Stomach (tissue), 9 donors: ENCODE data around the gene ASPG. TPM values are rescaled to one million over a fixed set of nuclear protein-coding genes. Genes with fewer than 3 reads are reported as not detected.

Experiments used
- DNase-seq, 2 donors: peaks; one replicate each; pipeline versions ENCODE4 v3.0.0 to v3.0.0-alpha.2; 2013 to 2019
- H3K27ac ChIP-seq, 5 donors: fragments of 200-600 bp in 4 of 5; sonication (generic) in 4 of 5; one replicate each; pipeline ENCODE4 v1.5.1; 2013 to 2019; ENCODE audit warnings: mild to moderate bottlenecking in 1 of 5, moderate library complexity in 1 of 5
- H3K27me3 ChIP-seq, 3 donors: fragments of 200-600 bp; sonication (generic); one replicate each; pipeline ENCODE4 v1.5.1; 2017 to 2019; ENCODE audit warnings: mixed run types in 1 of 3
- H3K36me3 ChIP-seq, 4 donors: fragments of 200-600 bp; sonication (generic); 1 replicate in 3 of 4; 2 replicates in 1 of 4; pipeline ENCODE4 v1.5.1; 2016 to 2019
- H3K4me1 ChIP-seq, 4 donors: fragments of 200-600 bp; sonication (generic); one replicate each; pipeline ENCODE4 v1.5.1; 2016 to 2019
- H3K4me3 ChIP-seq, 4 donors: fragments of 200-600 bp; sonication (generic) in 3 of 4; one replicate each; pipeline ENCODE4 v1.5.1; 2016 to 2019; ENCODE audit warnings: mild to moderate bottlenecking in 1 of 4
- H3K9me3 ChIP-seq, 4 donors: fragments of 200-600 bp; sonication (generic); one replicate each; pipeline ENCODE4 v1.5.1; 2016 to 2019
- EP300 ChIP-seq: sonication (generic); formaldehyde crosslinking; IDR thresholded peaks from one replicate; pipeline ENCODE4 v1.6.1; 2017; ENCODE audit warnings: antibody characterized with exemption
- POLR2A ChIP-seq, 4 donors: fragments of 450-650 bp; IDR thresholded peaks; one replicate each; pipeline ENCODE4 v1.6.1; 2016; ENCODE audit warnings: antibody characterized with exemption in 4 of 4, control low read depth in 2 of 4, mild to moderate bottlenecking in 1 of 4, moderate library complexity in 1 of 4
- POLR2AphosphoS5 ChIP-seq, 3 donors: sonication (generic); formaldehyde crosslinking; IDR thresholded peaks; one replicate each; pipeline ENCODE4 v1.6.1; 2016; ENCODE audit warnings: antibody characterized with exemption in 3 of 3
- WGBS, 5 donors: extraction: QIAGEN DNeasy Blood & Tissue Kit in 3 of 5; methylation state at CpG; one replicate each; pipeline versions ENCODE4 v1.1.5 to v1.1.7; 2013 to 2018; 5-methylcytosine and 5-hydroxymethylcytosine counted together
- intact Hi-C: fragments of 100-400 bp; cut with DNase I; formaldehyde crosslinking; loops from one replicate; pipeline ENCODE4 v1.15.1; 2023; ENCODE audit warnings: low total_unique reads
- polyA plus RNA-seq, 3 donors: library from polyadenylated mRNA; stranded (reverse); fragments of 200-250 nt; gene quantifications; one replicate each; pipeline ENCODE4 v1.2.3, GENCODE V29; 2013
- total RNA-seq, 5 donors: library from RNA; depleted of rRNA; stranded (reverse); fragments of >200 nt; gene quantifications; one replicate each; pipeline versions ENCODE4 v1.1.0 to v1.2.3, GENCODE V29; 2014 to 2016
- TF ChIP-seq, protein P1 (sequence below), 7 experiments: fragments of 450-650 bp in 4 of 7; fragments of 200-600 bp in 3 of 7; sonication (generic) in 3 of 7; IDR thresholded peaks; one replicate each; pipeline ENCODE4 v1.5.1; 2016 to 2019; ENCODE audit warnings: antibody characterized with exemption in 7 of 7, control low read depth in 2 of 7, mild to moderate bottlenecking in 1 of 7
- donor health status: healthy with polysubstance abuse.
- donor health status: Bipolar disorder and iron deficiency.
- donor health status: healthy.

The ASPG gene
- total and polyA plus RNA-seq, 8 donors = 0.12 to 10.7 (median 4.4) TPM; not detected in 1

DNA sequence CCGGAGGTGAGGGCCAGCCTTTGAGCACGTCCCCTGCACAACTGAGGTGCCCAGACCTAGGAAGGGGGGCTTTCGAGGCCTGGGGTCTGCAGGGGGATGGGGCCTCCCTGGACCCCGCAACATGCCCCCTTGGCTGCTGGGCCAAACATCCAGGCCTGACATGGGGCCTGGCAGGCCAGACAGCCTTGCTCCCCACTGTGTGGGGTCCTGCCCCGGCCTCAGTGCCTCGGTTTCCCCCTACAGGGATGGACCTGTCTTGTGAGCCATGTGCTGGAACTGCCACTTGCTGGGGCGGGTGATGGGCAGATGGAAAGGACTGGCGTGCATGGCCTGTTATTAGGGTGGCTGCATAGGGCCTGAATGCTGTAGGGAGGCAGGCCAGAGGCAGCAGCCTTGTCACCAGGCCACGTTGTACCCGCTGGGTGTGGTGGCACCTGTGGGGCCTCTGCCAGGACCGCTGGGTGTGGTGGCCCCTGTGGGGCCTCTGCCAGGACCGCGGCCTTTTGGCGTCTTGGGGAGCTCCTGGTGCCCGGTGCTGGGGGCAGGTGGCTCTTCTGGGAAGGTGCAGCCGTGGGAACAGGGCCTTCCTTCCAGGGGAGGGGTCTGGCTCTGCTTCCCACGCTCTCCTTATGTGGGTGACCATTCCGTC is 20.4 kb downstream of the ASPG start:
- Histone ChIP-seq H3K36me3 (no peaks in the 10 kb centered on the region), H3K9me3 (no peaks in the 10 kb centered on the region), H3K4me1 (peaks cover 0 to 74% (median 64%) of the 10 kb centered on the region in 4 donors), H3K27ac (peak overlapping the region in 2 of 5 donors; percentile 48 to 65), H3K4me3 (no peak overlapping the region), H3K27me3 (peaks cover 0 to 21% (median 0%) of the 10 kb centered on the region in 3 donors)
- DNase-seq = peak; percentile 10 to 72
- WGBS, 5 donors = 41 to 66% (median 55%) methylated on average over 6 to 18 of the region's 18 CpGs
- intact Hi-C loops = no loop called here
- TF ChIP-seq EP300 (no peak), POLR2A (IDR thresholded peaks at IDR 0.05) (no peak), POLR2AphosphoS5 (IDR thresholded peaks at IDR 0.05) (no peak)
- TF ChIP-seq, protein P1, sequence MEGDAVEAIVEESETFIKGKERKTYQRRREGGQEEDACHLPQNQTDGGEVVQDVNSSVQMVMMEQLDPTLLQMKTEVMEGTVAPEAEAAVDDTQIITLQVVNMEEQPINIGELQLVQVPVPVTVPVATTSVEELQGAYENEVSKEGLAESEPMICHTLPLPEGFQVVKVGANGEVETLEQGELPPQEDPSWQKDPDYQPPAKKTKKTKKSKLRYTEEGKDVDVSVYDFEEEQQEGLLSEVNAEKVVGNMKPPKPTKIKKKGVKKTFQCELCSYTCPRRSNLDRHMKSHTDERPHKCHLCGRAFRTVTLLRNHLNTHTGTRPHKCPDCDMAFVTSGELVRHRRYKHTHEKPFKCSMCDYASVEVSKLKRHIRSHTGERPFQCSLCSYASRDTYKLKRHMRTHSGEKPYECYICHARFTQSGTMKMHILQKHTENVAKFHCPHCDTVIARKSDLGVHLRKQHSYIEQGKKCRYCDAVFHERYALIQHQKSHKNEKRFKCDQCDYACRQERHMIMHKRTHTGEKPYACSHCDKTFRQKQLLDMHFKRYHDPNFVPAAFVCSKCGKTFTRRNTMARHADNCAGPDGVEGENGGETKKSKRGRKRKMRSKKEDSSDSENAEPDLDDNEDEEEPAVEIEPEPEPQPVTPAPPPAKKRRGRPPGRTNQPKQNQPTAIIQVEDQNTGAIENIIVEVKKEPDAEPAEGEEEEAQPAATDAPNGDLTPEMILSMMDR (IDR thresholded peaks at IDR 0.05) = no peak

DNA sequence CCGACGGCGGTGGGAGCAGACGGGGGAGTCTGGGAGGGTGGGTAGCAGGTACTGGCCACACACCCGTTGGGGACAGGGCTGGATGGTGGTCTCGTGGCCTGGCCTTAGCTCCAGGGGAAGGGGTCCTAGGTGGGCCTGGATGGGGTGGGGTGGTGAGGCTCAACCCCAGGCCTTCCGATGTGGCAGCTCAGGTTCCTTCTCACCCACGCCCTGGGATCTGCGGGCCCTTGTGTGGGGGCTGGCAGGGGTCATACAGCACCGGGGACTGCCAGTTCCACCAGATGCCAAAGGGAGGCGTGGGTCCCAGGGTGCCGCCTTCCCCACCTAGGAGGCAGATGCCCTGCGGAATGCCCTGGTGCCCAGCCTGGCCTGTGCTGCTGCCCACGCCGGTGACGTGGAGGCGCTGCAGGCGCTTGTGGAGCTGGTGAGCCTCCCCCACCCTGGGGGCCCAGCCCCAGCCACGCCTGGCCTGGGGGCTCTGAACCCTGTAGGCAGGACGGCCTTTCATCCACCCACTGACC is 21.0 kb downstream of the ASPG start:
- Histone ChIP-seq H3K9me3 (no peaks in the 10 kb centered on the region), H3K4me1 (peaks cover 0 to 74% (median 64%) of the 10 kb centered on the region in 4 donors), H3K27ac (peak overlapping the region in 2 of 5 donors; percentile 48 to 60), H3K27me3 (peaks cover 0 to 18% (median 0%) of the 10 kb centered on the region in 3 donors), H3K36me3 (no peaks in the 10 kb centered on the region), H3K4me3 (no peak overlapping the region)
- intact Hi-C loops = no loop called here
- TF ChIP-seq POLR2AphosphoS5 (IDR thresholded peaks at IDR 0.05) (no peak), POLR2A (IDR thresholded peaks at IDR 0.05) (no peak), EP300 (no peak)
- TF ChIP-seq, protein P1 (IDR thresholded peaks at IDR 0.05) = no peak
- WGBS, 5 donors = 60 to 81% (median 68%) methylated on average over 14 to 20 of the region's 20 CpGs
- peak in 1 of 2 donors; percentile 3 for DNase-seq

DNA sequence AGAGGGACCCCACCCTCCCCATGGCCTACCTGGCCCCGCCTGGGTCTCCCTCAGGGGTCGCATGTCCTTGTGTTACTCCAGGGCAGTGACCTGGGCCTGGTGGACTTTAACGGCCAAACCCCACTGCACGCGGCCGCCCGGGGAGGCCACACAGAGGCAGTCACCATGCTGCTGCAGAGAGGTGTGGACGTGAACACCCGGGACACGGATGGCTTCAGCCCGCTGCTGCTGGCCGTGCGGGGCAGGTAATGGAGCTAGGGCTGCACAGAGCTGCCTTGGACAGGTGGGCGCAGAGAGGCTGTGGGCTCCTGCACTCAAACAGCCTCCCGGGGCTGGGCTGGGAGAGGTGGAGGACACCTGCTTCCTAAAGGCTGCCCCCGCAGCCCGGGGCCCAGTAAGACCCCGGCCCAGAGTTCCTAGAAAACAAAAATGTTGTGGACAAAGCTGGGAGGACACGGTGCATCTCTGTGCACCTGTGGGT is 21.6 kb downstream of the ASPG start:
- no peaks in the 10 kb centered on the region for H3K36me3 ChIP-seq
- intact Hi-C loops = no loop called here
- H3K4me3 ChIP-seq = no peak overlapping the region
- peak overlapping the region in 1 of 5 donors; percentile 60 for H3K27ac ChIP-seq
- peaks cover 0 to 23% (median 0%) of the 10 kb centered on the region in 3 donors for H3K27me3 ChIP-seq
- H3K9me3 ChIP-seq = no peaks in the 10 kb centered on the region
- H3K4me1 ChIP-seq = peaks cover 0 to 74% (median 66%) of the 10 kb centered on the region in 4 donors
- DNase-seq = peak; percentile 8 to 23
- 72 to 78% (median 74%) methylated on average over 14 to 19 of the region's 19 CpGs for WGBS, 5 donors
- TF ChIP-seq EP300 (no peak), POLR2A (IDR thresholded peaks at IDR 0.05) (no peak), POLR2AphosphoS5 (IDR thresholded peaks at IDR 0.05) (no peak)
- TF ChIP-seq, protein P1 (IDR thresholded peaks at IDR 0.05) = no peak

DNA sequence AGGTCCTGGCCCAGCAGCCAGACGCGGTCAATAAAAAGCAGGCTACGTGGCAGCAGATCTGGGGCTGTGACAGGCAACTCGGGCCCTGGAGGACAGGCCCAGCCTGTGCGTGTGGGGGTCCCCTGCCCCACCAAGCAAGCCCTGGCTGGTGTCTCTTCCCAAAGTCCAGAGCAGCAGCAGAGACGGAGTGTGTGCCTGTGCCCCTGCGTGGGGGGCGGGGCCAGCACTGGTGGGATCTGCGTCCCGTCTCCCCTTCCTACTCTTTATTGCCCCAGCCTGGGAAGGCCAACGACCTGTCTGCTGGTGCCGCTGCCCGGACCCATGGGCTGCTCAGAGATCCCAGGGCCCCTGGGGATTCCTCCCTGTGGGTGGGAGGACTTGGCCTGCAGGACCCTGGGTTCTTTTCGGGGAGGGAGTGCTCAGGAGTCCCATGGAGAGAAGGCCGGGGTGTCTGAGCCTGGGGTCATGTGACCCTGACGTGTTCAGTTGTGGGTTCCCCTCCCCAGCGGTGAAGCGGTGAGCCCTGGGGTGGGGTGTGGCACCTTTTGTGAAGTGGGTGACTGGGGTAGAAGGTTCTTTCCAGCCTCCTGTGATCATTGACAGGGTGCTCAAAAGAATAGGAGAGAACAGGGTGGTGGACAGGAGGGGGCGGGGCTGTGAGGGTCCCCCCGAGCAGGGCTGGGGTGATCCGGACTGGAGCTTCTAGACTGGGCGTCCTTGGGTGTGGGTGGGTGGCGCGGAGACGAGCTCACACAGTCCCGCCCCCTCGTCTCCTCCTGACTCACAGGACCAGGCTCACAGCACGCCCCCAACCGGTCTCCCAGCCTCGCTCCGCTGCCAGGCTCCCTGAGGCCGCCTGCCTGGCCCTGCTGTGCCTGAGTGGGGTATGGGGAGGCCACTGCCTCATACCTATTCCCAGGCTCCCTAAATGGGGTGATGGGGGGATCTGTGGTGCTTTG is 22.4 kb downstream of the ASPG start:
- 61 to 70% (median 65%) methylated on average over 22 to 32 of the region's 32 CpGs for WGBS, 5 donors
- Histone ChIP-seq H3K4me1 (peaks cover 0 to 80% (median 69%) of the 10 kb centered on the region in 4 donors), H3K36me3 (no peaks in the 10 kb centered on the region), H3K27me3 (peaks cover 0 to 25% (median 0%) of the 10 kb centered on the region in 3 donors), H3K27ac (no peak overlapping the region), H3K4me3 (no peak overlapping the region), H3K9me3 (no peaks in the 10 kb centered on the region)
- intact Hi-C loops = no loop called here
- TF ChIP-seq EP300 (no peak), POLR2A (IDR thresholded peaks at IDR 0.05) (no peak), POLR2AphosphoS5 (IDR thresholded peaks at IDR 0.05) (no peak)
- TF ChIP-seq, protein P1 (IDR thresholded peaks at IDR 0.05) = no peak
- DNase-seq = peak; percentile 51 to 81
